Measurements from ENCODE around the gene MEAF6.

- TF ChIP-seq CTCF (IDR thresholded peaks at IDR 0.05) = no peak
- TF ChIP-seq EZH2phosphoT487 (IDR thresholded peaks at IDR 0.05) = no peak
Observed at GRCh38 chr1:37558411-37558810, 43.8 kb upstream of the MEAF6 start.
